Forelimb muscle (tissue), 1 donor: Measurements from ENCODE around the gene PCNX2. TPM values are rescaled to one million over a fixed set of nuclear protein-coding genes. Genes with fewer than 3 reads are reported as not detected.
"Not testable (repeated sequence)": the region's sequence is repeated elsewhere in the genome, so short reads cannot be mapped to it uniquely, and the experiment has no call there.

Source experiments
- DNase-seq: peaks from one replicate; pipeline ENCODE4 v3.0.0-alpha.2; 2013; ENCODE audit warnings: low read depth
- polyA plus RNA-seq: library from polyadenylated mRNA; unstranded; fragments of 120-200 nt; gene quantifications from one replicate; pipeline ENCODE4 v1.2.1, GENCODE V29; 2013; ENCODE audit not compliant: insufficient read length

Gene PCNX2
- polyA plus RNA-seq, 1 donor, result 2.5 TPM

DNA sequence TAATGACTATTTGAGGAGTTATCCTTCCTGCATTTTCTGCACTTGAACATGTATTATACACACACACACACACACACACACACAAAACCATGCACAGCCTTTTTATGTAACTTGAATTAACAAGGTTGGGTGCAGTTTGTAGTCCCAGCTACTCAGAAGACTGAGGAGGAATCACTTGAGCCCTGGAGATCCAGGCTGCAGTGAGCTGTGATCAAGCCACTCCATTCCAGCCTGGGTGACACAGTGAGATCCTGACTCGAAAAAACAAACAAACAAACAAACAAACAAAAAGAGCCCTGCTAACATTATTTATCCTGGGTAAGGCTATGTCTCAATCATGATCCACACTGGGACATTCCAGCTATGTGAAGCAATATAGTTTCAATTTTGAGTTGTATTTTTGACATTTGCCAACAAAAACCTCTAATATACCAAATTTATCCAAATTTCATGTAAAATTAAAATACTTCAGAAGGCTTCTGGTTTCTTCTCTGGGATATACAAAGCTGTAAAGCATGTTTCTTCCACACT is 188.3 kb downstream of the PCNX2 start:
- no peak for DNase-seq

DNA sequence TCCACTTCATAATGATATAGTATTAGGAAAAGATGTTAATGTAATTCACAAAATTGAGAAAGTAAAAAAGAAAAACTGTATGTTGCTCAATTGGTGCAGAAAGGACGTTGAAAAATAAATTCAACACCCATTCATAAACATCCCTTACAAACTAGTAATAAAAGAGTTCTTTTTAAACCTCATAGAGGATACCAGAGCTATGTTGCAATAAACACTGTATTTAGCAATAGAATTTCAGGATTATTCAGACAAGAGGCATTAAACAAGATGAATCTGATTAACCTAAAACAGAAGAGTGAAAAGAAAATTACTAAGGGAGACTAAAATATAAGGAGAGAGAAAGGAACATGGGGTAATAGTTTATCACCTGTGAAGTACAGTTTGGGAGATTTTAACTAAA is 190.3 kb downstream of the PCNX2 start:
- DNase-seq, result no peak

DNA sequence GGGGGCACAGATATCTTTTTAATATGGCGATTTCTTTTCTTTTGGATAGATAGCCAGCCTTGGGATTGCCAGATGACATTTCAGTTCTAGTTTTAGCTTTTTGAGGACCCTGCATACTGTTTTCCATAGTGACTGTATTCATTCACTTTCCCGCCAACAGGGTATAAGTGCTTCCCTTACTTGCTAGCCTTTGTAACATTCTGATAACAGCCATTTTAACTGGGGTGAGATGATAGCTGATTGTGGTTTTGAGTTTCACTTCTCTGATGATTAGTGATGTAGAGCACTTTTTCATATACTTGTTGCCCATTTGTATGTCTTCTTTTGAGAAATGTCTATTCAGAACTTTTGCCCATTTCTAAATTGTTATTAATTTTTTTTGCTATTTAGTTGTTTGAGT is 193.2 kb downstream of the PCNX2 start:
- no peak for DNase-seq

DNA sequence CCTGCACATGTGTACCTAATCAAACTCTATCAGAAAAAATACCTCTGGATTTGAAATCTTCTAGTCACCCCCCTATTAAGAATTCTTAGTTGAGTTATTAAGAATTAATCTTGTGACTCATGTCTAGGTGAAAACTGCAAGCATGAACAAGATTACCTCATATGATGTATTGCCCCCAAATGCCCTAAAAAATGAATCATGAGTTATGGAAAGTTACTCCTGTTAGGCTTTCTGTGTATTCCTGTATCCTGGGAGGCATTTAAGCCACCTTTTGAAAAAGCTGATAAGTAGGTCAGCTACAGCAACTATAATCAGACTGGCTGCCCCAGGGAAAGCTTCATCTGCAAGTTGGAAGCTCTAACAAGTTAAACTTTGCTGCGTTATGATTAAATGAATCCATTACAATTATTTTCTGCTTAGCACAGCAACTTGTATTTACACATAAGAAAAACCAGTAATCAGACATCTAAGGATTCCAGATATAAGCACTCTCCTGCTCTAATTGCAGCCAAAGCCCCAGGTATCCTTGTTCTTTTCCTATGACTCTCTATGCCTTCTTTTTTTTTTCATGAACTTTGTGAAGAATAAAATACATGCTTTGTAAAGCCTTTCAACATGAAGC is 197.5 kb downstream of the PCNX2 start:
- DNase-seq, result no peak

DNA sequence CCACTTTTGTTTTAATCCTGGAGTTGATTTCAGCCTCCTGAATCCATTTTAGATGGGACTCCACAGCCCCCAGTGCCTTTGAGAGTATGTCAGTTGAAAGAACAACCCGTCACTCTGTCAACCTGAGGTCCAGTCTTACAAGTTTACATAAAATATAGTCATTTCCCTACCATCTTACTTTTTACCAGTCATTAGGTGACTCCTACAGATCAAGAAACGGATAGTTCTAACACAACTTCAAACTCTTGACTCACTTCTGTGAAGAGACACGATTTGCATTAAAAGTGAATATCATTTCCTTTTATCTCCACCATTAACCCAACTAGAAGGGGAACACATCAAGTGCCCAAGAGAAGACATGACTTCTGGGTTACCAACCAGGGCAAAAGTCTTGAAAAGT is 198.0 kb downstream of the PCNX2 start:
- DNase-seq, result no peak

DNA sequence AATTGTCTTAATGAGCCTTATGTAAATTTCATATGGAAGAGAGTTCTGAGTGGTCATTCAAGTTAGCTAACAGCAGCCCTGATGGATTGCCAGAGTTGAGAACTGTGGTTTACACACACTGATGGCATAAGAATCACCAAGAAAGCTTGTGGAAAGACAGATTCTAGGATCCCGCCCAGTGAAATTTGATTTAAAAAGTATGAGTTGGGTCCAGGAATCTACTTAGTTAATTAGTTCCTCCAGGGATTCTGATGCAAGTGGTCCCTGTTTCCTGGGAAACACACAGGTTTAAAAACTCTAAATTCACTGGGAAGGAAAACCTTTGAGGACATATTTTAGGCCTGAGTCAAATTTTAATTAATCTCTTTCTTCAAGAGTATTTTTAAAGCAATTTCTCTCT is 200.8 kb downstream of the PCNX2 start:
- no peak for DNase-seq

DNA sequence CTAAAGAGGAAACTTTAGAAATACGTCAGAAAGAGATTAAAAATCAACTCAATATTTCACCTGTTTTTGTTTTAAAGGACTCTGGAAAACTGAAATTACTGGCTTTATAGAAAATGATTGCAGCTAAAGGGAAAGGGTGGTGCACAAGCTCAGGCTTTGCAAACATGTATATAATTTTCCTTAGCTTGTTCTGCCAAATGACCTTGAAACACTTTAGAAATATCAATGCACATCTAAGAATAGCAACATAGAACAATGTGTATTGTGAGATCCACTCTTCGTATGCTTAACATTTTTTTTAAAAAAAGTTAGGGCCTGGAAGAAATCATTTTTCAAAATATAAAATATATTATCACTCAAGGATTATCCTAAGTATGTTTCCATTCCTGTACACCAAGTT is 201.3 kb downstream of the PCNX2 start:
- DNase-seq, result no peak

DNA sequence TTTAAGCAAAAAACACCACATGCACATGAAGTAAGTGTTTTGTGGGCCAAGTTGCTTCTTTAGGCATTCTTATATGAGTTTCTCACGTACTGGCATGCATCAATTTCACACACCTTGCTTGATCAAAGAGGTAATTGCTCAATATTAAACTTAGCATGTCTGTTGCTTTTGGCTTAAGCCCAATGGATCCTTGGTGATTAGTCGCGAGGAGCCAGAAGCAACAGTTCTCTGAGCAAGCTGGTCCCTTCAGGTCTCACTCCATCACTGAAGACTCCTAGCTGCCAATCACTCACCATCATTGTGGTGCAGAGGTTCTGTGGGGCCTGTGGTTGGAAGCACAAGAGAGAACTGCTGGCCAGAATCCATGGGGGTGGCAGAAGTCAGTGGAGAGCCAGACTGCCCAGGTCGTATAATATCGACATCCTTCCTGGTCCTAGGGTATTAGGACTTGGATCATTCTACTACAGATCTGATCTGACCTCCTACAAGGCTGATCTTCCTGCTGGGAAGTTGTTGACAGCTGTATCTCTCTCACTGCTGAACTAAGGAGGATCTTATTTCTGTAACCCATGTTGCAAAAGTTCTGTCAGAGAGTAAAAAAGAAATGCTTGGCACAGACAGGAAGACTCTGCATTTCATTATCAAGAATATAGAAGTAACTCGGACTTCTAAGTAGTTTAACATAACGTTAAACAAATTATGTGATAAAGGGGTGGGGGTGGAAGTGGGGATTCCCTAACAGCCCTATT is 204.6 kb downstream of the PCNX2 start:
- DNase-seq, result no peak

DNA sequence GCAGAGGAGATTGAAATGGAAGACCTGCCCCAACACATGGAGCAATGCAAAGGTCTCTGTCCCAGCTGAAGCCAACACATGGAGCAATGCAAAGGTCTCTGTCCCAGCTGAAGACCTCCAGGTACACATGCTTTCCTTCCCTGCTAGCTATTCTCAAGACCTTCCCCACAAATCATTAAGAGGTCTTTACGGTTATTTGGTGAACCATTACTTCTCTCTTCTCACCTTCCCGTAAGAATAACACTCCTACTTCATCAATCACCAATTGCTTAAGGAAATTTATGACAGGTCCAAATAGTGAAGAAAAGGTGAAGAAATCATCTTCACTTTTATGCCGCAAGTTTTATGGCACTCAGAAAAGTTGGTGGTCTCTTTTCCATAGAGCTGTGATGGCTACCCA is 206.3 kb downstream of the PCNX2 start:
- DNase-seq, result no peak

DNA sequence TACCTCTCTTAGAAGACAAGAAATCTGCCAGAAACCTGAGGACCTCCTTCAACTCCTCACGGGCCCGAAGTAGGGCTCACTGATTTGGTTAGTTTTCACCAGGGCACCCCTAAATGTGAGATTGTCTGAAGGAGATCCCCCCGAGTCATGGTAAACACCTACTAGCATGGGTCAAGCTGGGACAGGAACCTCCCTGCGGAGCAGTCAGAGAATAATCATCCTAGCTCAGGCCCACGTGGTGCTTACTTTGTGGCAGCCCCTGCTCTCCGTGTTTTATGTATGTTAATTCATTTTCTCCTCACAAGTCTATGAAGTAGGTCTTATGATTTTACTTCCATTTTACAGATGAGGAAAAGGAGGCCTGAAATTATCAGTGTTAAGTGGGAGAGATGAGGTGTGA is 206.9 kb downstream of the PCNX2 start:
- DNase-seq, result no peak

DNA sequence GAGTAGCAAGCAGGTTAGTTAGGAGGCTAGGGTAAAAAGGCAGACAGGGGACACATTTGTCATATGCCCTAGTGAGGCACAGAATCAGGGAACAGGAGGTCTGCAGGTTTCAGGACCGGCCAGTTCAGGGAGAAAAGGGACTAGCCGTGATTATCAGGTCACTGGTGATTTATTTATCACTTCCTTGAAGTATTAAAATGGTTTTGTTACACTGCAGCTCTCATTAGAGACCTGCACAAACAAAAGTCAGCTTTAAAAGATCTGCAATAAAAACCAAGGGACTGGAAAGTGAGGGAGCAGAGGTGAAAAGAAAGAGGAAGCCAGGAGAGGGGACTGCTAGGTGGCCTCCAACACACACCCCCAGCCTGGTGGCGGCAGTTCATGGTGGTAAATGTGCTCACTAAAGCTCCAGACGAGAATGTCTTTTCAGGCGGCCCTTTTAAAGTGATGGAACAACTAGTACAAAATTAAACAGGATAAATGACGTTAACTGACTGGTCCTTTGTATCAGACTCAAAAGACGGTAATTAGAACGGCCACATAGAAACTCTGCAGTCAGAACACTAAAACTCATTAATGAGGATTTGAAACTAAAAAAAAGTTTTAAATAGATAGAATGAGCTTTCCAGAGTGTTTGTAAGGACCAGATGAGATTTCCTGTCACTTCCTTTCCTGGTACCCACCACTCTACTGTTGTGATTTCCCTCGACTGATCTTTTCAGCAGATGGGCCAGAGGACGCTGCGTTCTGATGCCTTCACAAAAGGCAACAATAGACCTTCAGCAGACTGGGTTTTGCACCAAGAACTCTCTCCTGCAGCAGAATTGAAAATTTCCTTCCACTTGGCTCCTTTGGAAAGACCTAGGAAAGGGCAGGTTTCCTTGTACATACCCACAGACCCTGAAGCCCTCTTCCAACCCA is 208.3 kb downstream of the PCNX2 start:
- DNase-seq, result no peak

DNA sequence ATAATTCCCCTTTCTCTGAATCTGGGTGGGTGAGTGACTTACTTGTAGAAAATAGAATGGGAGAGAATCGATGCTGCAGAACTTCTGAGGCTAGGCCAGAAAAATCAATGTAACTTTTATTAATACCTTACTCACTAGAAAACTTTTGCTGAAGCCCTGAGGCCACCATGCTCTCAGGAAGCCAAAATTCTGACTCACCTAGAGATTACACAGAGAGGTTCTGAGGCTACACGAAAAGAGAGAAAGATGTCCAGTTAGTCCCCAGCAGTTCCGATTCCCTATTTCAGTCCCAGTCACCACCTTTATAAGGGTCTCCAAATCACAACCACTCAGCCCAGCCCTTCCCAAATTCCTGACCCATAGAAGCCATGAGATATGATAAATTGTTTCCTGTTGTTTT is 210.0 kb downstream of the PCNX2 start:
- no peak for DNase-seq

DNA sequence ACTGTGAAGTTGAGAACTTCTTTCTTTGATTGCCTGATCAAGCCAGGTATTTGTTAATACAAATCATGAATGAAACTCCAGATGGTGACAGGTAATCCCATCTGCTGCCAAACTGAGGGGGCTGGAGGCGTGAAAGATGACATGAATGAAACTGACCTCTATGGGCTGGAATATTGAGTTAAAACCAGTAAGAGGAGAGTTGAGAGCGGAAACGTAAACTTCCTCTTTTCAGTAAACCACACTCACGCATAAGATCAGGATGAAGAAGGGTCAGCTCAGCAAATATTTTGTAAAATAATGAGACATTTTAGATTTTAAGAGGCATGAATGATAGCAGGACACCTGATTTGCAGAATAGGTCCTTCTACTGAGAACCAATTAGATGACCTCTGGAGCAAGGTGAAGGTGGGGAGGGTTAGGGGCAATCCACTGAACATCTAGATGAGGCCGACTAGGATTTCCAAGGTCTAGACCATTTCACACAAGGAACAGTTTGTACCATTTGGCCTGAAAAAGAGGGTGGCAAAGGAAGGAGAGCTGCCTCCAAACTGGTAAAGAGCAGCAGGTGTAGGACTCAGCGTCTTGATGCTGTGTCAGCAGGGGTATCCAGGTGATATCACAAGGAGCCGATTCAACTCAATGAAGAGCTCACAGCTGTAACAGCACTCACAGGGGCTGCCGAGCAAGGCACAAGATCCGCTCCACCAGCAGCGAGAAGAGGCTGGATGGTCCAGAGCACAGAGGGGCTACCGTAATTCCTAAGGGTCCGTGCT is 212.6 kb downstream of the PCNX2 start:
- no peak for DNase-seq

DNA sequence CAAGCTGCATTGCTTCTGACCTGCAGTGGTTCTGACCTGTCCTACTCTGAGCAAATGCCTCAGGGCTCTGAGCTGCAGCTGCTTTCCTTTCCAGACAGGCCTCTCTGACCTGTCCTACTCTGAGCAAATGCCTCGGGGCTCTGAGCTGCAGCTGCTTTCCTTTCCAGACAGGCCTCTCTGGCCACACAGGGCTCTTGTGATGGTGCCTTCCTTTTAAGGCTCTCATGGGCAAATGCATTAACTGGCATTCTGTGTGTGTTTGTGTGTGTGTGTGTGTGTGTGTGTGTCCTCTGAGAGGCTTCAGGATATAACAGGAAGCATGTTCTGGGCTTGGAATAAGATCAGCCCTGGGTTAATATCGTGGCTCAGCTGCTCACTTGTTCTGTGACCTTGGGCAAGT is 213.8 kb downstream of the PCNX2 start:
- DNase-seq, result no peak

DNA sequence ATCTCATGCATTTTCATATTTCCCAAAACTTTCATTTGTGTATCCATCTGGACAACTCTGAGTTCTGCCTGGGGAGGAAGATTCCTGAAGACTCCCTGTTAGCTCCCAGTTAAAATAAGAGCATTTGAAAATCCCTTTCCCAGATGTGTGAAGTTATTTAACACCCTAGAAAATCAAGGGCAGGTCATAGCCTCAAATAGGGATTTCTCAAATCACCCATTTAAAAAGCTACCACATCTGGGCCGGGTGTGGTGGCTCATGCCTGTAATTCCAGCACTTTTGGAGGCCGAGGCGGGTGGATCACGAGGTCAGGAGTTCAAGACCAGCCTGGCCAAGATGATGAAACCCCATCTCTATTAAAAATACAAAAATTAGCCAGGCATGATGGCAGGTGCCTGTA is 214.7 kb downstream of the PCNX2 start:
- not testable (repeated sequence) for DNase-seq

DNA sequence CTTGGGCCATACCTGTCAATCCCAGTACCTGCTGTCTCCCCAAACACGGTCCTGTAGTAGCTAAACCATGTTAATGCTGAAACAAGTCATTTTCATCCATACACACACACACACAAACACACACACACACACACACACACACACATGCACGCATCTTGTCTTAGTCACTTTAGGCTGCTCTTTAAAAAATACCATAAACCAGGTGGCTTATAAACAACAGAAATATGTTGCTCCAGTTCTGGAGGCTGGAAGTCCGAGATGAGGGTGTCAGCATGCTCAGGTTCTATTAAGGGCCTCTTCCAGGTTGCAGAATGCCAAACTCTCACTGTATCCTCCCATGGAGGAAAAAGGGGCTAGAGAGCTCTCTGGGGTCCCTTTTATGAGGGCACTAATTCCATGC is 215.2 kb downstream of the PCNX2 start:
- DNase-seq, result no peak

DNA sequence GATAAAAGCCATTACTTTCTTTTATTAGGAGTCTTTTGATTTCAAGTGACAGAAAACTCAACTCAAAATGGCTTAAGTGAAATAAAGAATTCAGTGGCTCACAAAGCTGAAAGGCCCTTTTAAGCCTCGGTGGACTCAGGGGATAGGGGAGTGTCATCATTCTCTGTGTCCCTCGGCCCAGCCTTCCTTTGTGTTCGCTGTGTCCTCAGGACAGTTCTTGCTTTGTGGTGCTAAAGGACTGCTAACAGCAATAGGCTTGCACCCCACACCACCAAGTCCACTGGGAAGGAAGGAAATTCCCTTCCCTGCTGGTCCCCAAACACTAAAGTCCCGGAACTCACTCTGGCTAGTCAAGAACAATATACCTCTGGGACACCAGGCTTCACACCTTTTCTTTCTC is 216.0 kb downstream of the PCNX2 start:
- DNase-seq, result no peak

DNA sequence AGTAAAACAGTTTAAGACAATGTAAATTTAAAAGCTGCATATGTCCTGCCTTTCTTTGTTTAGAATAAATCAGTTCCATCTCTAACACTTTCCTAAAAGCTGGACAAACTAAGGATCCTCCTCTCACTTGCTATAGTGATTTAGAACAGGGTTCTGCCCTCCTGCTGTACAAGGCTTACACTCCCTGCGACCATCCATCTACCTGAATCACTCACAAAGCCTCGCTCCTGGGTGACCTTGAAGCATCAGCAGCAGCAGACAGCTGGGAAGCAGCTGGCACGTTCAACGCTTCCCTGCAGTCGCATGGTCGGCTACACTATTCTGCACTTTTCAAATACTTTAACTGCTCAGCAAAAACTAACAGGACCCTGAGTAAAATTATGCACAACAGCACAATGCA is 217.1 kb downstream of the PCNX2 start:
- no peak for DNase-seq

DNA sequence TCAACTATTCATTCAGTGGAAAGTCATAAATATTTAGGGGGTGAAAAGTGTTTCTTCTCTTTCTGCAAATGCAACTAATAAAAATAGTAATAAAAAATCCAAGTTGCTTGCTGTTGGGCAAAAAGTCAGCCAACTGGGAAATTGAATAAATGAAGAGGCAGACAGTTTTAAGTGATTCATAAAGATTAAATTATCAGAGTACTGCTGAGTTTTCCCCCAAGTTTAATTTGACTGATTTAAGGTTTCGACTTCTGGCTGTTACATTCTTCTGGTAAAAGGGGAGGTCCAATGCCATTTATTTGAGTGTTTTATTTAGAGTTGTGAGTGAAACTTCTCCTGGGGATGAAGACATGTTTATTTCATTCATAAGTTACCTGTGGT is 219.6 kb downstream of the PCNX2 start:
- DNase-seq, result no peak

DNA sequence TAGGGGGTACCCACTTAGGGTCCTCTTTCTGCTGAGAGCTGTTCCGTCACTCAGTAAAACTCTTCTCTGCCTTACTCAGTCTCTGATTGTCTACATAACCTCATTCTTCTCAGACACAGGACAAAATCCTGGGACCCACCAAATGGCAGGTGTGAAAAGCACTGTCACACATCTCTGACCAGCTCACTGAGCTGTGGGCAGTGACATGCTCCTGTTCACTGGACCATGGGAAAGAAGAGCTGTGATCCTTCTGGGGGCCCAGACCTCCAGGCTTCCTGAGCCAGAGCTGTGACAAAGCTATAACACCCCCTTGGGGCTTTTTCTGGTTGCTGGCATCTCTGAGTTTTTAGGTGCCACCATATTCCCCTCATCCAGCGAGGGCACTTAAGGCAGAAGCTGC is 229.4 kb downstream of the PCNX2 start:
- DNase-seq, result no peak

DNA sequence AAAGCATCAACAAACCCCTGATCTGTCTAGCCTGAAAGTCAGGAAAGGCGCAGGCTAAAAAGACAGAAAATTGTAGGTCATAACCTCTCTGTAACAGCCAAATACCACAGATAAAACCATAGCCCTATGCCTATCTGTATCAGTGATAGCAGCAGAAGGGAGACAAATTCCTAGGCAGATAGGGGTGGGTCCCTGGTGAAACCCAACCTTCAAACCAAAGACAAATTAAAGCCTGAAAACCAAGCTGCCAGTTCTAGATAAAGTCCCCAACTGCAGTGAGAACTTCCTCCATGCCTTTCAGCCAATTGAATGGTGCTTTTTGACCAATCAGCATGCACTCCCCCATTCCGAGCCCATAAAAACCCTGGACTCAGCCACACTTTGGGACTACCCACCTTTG is 229.8 kb downstream of the PCNX2 start:
- no peak for DNase-seq

DNA sequence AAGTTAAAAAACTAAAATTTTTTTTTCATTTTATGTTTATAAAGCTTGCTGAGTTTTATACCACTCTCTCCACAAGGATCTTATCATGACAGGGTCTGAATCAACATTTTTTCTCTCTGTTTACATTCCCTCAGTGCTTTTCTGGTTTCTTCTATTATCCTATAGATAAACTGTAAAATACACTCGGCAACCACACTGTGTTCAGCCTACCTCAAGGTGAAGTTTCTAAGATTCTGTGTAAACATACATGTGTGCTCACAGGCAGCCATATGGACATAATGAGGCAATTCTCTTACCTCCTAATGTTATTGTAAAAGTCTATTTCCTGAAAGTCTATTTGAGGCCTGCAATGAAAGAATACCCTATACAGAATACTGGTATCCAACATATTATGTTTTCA is 230.5 kb downstream of the PCNX2 start:
- DNase-seq, result no peak
